ENCODE data around the gene CSNK2A1.

- TF ChIP-seq CTCF (IDR thresholded peaks at IDR 0.05; ENCODE audit: low read depth, low read length, missing input control) (no peak), YY1 (IDR thresholded peaks at IDR 0.05) (no peak), FOXA1 (IDR thresholded peaks at IDR 0.05) (no peak), ATF3 (IDR thresholded peaks at IDR 0.05) (no peak), MAX (IDR thresholded peaks at IDR 0.05) (no peak), SP1 (IDR thresholded peaks at IDR 0.05) (no peak), RXRA (IDR thresholded peaks at IDR 0.05) (no peak), ZBTB33 (IDR thresholded peaks at IDR 0.05) (no peak), GABPA (IDR thresholded peaks at IDR 0.05 in 1 of 2, conservative IDR thresholded peaks at IDR 0.05 in 1 of 2) (no peak), REST (IDR thresholded peaks at IDR 0.05) (no peak)
Measured at GRCh38 chr20:430091-430999, 113.2 kb downstream of the CSNK2A1 start.
